Effector memory CD8-positive, alpha-beta T cell (primary cell): ENCODE data around the gene GPATCH2.
"Not testable (repeated sequence)": the region's sequence is repeated elsewhere in the genome, so short reads cannot be mapped to it uniquely, and the experiment has no call there.

Experiments used
- ATAC-seq: fragments of 150-1000 bp; cut with Tn5 transposase; replicated peaks from 2 replicates; pipeline ENCODE4 v1.10.0; 2021; ENCODE audit warnings: mild to moderate bottlenecking, moderate library complexity
- DNase-seq, 3 experiments: peaks; one replicate each; pipeline ENCODE4 v3.0.0; 2021
- H3K27ac Mint-ChIP-seq, 2 donors: one replicate each; pipeline ENCODE4 v1.8.0; 2022; ENCODE audit warnings: mild to moderate bottlenecking in 2 of 2, mixed read lengths in 2 of 2, moderate library complexity in 2 of 2
- H3K27me3 Mint-ChIP-seq, 2 donors: one replicate each; pipeline ENCODE4 v1.8.0; 2022; ENCODE audit warnings: mixed read lengths in 2 of 2
- H3K36me3 Mint-ChIP-seq: one replicate; pipeline ENCODE4 v1.8.0; 2022; ENCODE audit warnings: mild to moderate bottlenecking, moderate library complexity, mixed read lengths; ENCODE audit not compliant: insufficient read depth
- H3K4me1 Mint-ChIP-seq, 2 donors: one replicate each; pipeline ENCODE4 v1.8.0; 2022; ENCODE audit warnings: low read depth in 2 of 2, mixed read lengths in 2 of 2
- H3K4me3 Mint-ChIP-seq, 2 donors: one replicate each; pipeline ENCODE4 v1.8.0; 2022; ENCODE audit warnings: mild to moderate bottlenecking in 2 of 2, mixed read lengths in 2 of 2, moderate library complexity in 2 of 2
- H3K9me3 Mint-ChIP-seq, 2 donors: one replicate each; pipeline ENCODE4 v1.8.0; 2022; ENCODE audit warnings: mixed read lengths in 2 of 2

GPATCH2 gene

DNA sequence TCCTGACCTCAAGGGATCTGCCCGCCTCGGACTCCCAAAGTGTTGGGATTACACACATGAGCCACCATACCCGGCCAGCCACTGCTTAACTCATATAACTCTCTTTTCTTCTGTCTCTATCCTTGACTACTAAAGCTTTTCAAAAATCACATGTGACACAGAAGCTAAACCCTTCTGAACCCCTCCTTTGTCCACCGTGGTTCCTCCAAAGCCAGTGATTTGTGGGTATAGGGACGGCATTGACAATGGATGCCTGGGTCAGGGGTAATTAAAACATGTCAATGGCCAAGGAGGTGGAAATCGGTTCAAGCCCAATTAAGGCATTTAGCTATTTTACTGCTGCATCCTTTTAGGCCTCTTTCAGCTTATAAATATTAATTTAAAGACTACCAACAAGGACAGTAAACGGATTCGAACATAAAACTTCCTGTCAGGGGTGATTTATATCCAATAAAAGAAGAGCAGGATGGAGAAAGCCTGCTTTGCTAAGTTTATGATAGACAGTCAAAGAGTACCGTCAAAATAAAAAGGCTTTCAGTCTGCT, 242.3 kb downstream of the GPATCH2 start:
- Mint-ChIP-seq H3K27me3 (no peaks in the 10 kb centered on the region), H3K9me3 (peaks cover 0 to 5% of the 10 kb centered on the region in 2 donors), H3K4me1 (no peaks in the 10 kb centered on the region)

DNA sequence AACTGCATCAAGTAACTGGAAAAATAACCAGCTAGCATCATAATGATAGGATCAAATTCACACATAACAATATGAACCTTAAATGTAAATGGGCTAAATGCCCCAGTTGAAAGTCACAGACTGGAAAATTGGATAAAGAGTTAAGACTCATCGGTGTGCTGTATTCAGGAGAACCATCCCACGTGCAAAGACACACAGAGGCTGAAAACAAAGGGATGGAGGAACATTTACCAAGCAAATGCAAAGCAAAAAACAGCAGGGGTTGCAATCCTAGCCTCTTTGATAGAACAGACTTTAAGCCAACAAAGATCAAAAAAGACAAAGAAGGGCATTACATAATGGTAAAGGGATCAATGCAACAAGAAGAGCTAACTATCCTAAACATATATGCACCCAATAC, 249.1 kb downstream of the GPATCH2 start:
- not testable (repeated sequence) for H3K4me1 Mint-ChIP-seq, H3K27me3 Mint-ChIP-seq, DNase-seq, H3K36me3 Mint-ChIP-seq, H3K27ac Mint-ChIP-seq, ATAC-seq, H3K4me3 Mint-ChIP-seq
- peaks cover 3 to 22% of the 10 kb centered on the region in 2 donors for H3K9me3 Mint-ChIP-seq

More for the DNA sequence above, 242.3 kb downstream of the GPATCH2 start:
- Mint-ChIP-seq H3K4me3 (no peak overlapping the region), H3K36me3 (peaks cover 3% of the 10 kb centered on the region), H3K27ac (no peak overlapping the region)
- DNase-seq, result no peak
- no peak for ATAC-seq

DNA sequence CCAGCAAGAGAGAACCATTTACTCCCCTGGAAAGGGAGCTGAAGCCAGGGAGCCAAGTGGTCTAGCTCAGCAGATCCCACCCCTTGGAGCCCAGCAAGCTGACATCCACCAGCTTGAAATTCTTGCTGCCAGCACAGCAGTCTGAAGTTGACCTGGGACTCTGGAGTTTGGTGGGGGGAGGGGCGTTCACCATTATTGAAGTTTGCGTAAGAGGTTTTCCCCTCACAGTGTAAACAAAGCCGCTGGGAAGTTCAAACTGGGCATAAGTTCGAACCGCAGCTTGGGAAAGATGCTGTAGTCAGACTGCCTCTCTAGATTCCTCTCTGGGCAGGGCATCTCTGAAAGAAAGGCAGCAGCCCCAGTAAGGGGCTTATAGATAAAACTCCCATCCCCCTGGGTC, 251.1 kb downstream of the GPATCH2 start:
- H3K9me3 Mint-ChIP-seq, result peaks cover 3 to 22% of the 10 kb centered on the region in 2 donors
- not testable (repeated sequence) for H3K27me3 Mint-ChIP-seq, H3K27ac Mint-ChIP-seq, ATAC-seq, H3K4me1 Mint-ChIP-seq, H3K4me3 Mint-ChIP-seq, H3K36me3 Mint-ChIP-seq, DNase-seq

DNA sequence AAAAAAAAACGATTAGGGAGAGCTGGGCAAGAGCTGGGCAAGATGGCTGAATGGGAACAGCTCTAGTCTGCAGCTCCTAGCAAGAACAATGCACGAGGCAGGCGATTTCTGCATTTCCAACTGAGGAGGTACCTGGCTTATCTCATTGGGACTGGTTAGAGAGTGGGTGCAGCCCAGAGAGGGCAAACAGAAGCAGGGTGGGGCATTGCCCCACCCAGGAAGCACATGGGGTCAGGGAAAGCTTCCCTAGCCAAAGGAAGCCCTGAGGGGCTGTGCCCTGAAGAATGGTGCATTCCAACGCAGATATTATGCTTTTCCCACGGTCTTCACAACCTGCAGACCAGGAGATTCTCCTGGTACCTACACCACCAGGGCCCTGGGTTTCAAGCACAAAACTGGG, 251.6 kb downstream of the GPATCH2 start:
- Mint-ChIP-seq H3K4me3 (no peak overlapping the region), H3K27ac (no peak overlapping the region), H3K36me3 (no peaks in the 10 kb centered on the region), H3K27me3 (no peaks in the 10 kb centered on the region), H3K9me3 (peaks cover 3 to 22% of the 10 kb centered on the region in 2 donors), H3K4me1 (no peaks in the 10 kb centered on the region)
- ATAC-seq, result no peak
- no peak for DNase-seq
